Measurements from ENCODE around the gene ALCAM. TPM values are rescaled to one million over a fixed set of nuclear protein-coding genes. Genes with fewer than 3 reads are reported as not detected.

The ALCAM gene
- total and polyA plus RNA-seq, 2 donors (not counting 1 experiment from before 2014, with no cell fraction given), result 6.2 to 23.8 TPM

DNA sequence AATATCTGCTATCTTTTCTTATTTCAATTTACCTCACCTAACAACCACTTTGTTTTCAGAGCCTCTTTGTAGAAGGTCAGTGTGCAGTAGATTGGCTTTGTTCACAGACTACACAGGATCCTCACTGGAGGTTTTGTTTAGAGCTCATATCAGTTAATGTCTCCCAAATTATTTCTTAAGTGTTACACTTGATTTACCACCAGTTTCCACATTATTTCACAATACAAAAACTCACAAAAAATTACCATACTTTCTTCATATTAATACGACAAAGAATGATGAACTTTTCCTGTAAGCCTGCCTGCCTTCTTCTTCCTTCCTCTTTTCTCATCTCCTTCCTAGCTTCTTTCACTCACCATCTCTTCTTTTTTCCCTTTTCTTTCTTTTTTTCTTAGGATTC is 133.3 kb downstream of the ALCAM start:
- H3K9me3 Mint-ChIP-seq (ENCODE audit: insufficient read depth), result no peaks in the 10 kb centered on the region
- Histone ChIP-seq H3K4me1 (ENCODE audit: control insufficient read depth in 2 of 2, insufficient read depth in 2 of 2, low read length in 2 of 2) (no peaks in the 10 kb centered on the region), H3K9ac (ENCODE audit: low read length) (no peak overlapping the region), H3K27me3 (replicated peaks in 1 of 4; ENCODE audit: control extremely low read depth in 1 of 4, control insufficient read depth in 3 of 4, insufficient read depth in 4 of 4, low read length in 3 of 4) (no peaks in the 10 kb centered on the region), H4K20me1 (ENCODE audit: control insufficient read depth, insufficient read depth, low read length, poor library complexity, severe bottlenecking) (no peaks in the 10 kb centered on the region), H3K27ac (ENCODE audit: low read length in 2 of 2) (no peak overlapping the region), H3K4me2 (replicated peaks; ENCODE audit: low read depth, low read length, poor library complexity, severe bottlenecking) (no peak overlapping the region), H2AFZ (ENCODE audit: insufficient read depth, low read depth, low read length, poor library complexity, severe bottlenecking) (no peak overlapping the region), H3K4me3 (ENCODE audit: control extremely low read depth in 1 of 5, extremely low read depth in 1 of 5, insufficient read depth in 1 of 5, low read depth in 2 of 5, low read length in 4 of 5) (no peak overlapping the region), H3K36me3 (replicated peaks in 1 of 2; ENCODE audit: control extremely low read depth in 1 of 2, control insufficient read depth in 1 of 2, extremely low read depth in 1 of 2, insufficient read depth in 2 of 2, low read length in 1 of 2) (no peaks in the 10 kb centered on the region), H3K9me3 (ENCODE audit: control extremely low read depth in 1 of 3, control insufficient read depth in 2 of 3, insufficient read depth in 1 of 3, low read length in 2 of 3) (no peaks in the 10 kb centered on the region), H3K79me2 (ENCODE audit: control insufficient read depth, insufficient read depth, low read length) (no peaks in the 10 kb centered on the region)
- ChIA-PET POLR2A (no interaction called here), CTCF (interaction anchor here (1.0 kb wide), 1 partner anchor 18 kb away, joined by 3 read pairs; no protein-coding TSS in a partner anchor)
- DNase-seq (no peak), ATAC-seq (ENCODE audit: low read depth) (no peak)
- H3K27me3 Mint-ChIP-seq, result no peaks in the 10 kb centered on the region
- intact Hi-C loops (cut with micrococcal nuclease), result no loop called here
- WGBS (ENCODE audit: insufficient coverage), result no CpG with 5 or more reads among the region's 1 CpG
- no peak overlapping the region for H3K27ac Mint-ChIP-seq
- no peak for TF ChIP-seq EZH2 (IDR thresholded peaks at IDR 0.05; ENCODE audit: borderline replicate concordance, insufficient read depth, low read depth, low read length, poor library complexity, severe bottlenecking)
- TF ChIP-seq, protein P1, sequence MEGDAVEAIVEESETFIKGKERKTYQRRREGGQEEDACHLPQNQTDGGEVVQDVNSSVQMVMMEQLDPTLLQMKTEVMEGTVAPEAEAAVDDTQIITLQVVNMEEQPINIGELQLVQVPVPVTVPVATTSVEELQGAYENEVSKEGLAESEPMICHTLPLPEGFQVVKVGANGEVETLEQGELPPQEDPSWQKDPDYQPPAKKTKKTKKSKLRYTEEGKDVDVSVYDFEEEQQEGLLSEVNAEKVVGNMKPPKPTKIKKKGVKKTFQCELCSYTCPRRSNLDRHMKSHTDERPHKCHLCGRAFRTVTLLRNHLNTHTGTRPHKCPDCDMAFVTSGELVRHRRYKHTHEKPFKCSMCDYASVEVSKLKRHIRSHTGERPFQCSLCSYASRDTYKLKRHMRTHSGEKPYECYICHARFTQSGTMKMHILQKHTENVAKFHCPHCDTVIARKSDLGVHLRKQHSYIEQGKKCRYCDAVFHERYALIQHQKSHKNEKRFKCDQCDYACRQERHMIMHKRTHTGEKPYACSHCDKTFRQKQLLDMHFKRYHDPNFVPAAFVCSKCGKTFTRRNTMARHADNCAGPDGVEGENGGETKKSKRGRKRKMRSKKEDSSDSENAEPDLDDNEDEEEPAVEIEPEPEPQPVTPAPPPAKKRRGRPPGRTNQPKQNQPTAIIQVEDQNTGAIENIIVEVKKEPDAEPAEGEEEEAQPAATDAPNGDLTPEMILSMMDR (IDR thresholded peaks at IDR 0.05), result no peak
- peaks cover 9% of the 10 kb centered on the region for H3K4me1 Mint-ChIP-seq
- H3K4me3 Mint-ChIP-seq, result no peak overlapping the region

DNA sequence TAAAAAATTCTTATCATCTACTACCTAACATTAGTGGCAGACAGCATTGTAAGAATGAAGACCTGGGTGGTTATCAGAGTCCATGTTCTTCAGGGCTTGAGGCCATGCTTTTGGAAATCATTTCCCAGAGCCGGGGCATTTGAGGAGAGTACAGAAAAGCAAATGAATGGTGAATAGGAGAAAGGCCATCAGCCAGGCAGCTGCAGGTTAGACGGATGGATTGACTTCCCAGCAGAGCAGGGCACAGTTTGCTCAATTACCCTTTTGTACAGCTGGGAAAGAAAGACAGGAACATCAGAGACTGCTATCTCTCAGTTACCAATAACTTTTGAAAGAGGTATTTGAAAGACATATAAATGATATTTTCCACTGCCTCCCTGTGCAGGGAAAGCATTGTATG is 135.6 kb downstream of the ALCAM start:
- ATAC-seq (ENCODE audit: low read depth), result no peak
- intact Hi-C loops (cut with micrococcal nuclease), result no loop called here
- CTCF ChIA-PET, result interaction anchor here (2.7 kb wide), 1 partner anchor 15 kb away, joined by 10 read pairs; no protein-coding TSS in a partner anchor

More for the DNA sequence above, 135.6 kb downstream of the ALCAM start:
- H3K79me2 ChIP-seq (ENCODE audit: control insufficient read depth, insufficient read depth, low read length), result no peaks in the 10 kb centered on the region
- H3K9me3 ChIP-seq (ENCODE audit: control extremely low read depth in 1 of 3, control insufficient read depth in 2 of 3, insufficient read depth in 1 of 3, low read length in 2 of 3), result no peaks in the 10 kb centered on the region
- H3K4me1 ChIP-seq (ENCODE audit: control insufficient read depth in 2 of 2, insufficient read depth in 2 of 2, low read length in 2 of 2), result no peaks in the 10 kb centered on the region
- no peaks in the 10 kb centered on the region for H3K27me3 ChIP-seq (replicated peaks in 1 of 4; ENCODE audit: control extremely low read depth in 1 of 4, control insufficient read depth in 3 of 4, insufficient read depth in 4 of 4, low read length in 3 of 4)
- H3K36me3 ChIP-seq (replicated peaks in 1 of 2; ENCODE audit: control extremely low read depth in 1 of 2, control insufficient read depth in 1 of 2, extremely low read depth in 1 of 2, insufficient read depth in 2 of 2, low read length in 1 of 2), result no peaks in the 10 kb centered on the region
- H3K4me1 Mint-ChIP-seq, result peaks cover 9% of the 10 kb centered on the region
- no peak overlapping the region for H2AFZ ChIP-seq (ENCODE audit: insufficient read depth, low read depth, low read length, poor library complexity, severe bottlenecking)
- H3K4me3 Mint-ChIP-seq, result no peak overlapping the region
- H3K4me3 ChIP-seq (ENCODE audit: control extremely low read depth in 1 of 5, extremely low read depth in 1 of 5, insufficient read depth in 1 of 5, low read depth in 2 of 5, low read length in 4 of 5), result no peak overlapping the region
- POLR2A ChIA-PET, result no interaction called here
- H3K9me3 Mint-ChIP-seq (ENCODE audit: insufficient read depth), result no peaks in the 10 kb centered on the region
- no peak overlapping the region for H3K27ac Mint-ChIP-seq
- H3K27ac ChIP-seq (ENCODE audit: low read length in 2 of 2), result no peak overlapping the region
- no peak for TF ChIP-seq EZH2 (IDR thresholded peaks at IDR 0.05; ENCODE audit: borderline replicate concordance, insufficient read depth, low read depth, low read length, poor library complexity, severe bottlenecking)
- TF ChIP-seq, protein P1 (IDR thresholded peaks at IDR 0.05), result no peak
- H3K4me2 ChIP-seq (replicated peaks; ENCODE audit: low read depth, low read length, poor library complexity, severe bottlenecking), result no peak overlapping the region
- H3K27me3 Mint-ChIP-seq, result no peaks in the 10 kb centered on the region
- WGBS (ENCODE audit: insufficient coverage), result 100% methylated on average over 2 of the region's 2 CpGs
- no peak overlapping the region for H3K9ac ChIP-seq (ENCODE audit: low read length)
- no peaks in the 10 kb centered on the region for H4K20me1 ChIP-seq (ENCODE audit: control insufficient read depth, insufficient read depth, low read length, poor library complexity, severe bottlenecking)
- no peak for DNase-seq

Measured in B cell (primary cell).